ENCODE measurements around the gene SLC35F4. TPM values are rescaled to one million over a fixed set of nuclear protein-coding genes. Genes with fewer than 3 reads are reported as not detected.

Gene SLC35F4
- total and polyA plus RNA-seq, 2 donors (not counting 1 experiment from before 2014, with no cell fraction given) = not detected

GRCh38 chr14:57818511-57818910, 47.4 kb downstream of the SLC35F4 start:
- Histone ChIP-seq H3K9me3 (ENCODE audit: control extremely low read depth in 1 of 3, control insufficient read depth in 2 of 3, insufficient read depth in 1 of 3, low read length in 2 of 3) (no peaks in the 10 kb centered on the region), H2AFZ (ENCODE audit: insufficient read depth, low read depth, low read length, poor library complexity, severe bottlenecking) (no peak overlapping the region), H4K20me1 (ENCODE audit: control insufficient read depth, insufficient read depth, low read length, poor library complexity, severe bottlenecking) (no peaks in the 10 kb centered on the region), H3K79me2 (ENCODE audit: control insufficient read depth, insufficient read depth, low read length) (no peaks in the 10 kb centered on the region), H3K27me3 (replicated peaks in 1 of 4; ENCODE audit: control extremely low read depth in 1 of 4, control insufficient read depth in 3 of 4, insufficient read depth in 4 of 4, low read length in 3 of 4) (no peaks in the 10 kb centered on the region), H3K27ac (ENCODE audit: low read length in 2 of 2) (no peak overlapping the region), H3K4me2 (replicated peaks; ENCODE audit: low read depth, low read length, poor library complexity, severe bottlenecking) (no peak overlapping the region), H3K4me3 (ENCODE audit: control extremely low read depth in 1 of 5, extremely low read depth in 1 of 5, insufficient read depth in 1 of 5, low read depth in 2 of 5, low read length in 4 of 5) (no peak overlapping the region), H3K36me3 (replicated peaks in 1 of 2; ENCODE audit: control extremely low read depth in 1 of 2, control insufficient read depth in 1 of 2, extremely low read depth in 1 of 2, insufficient read depth in 2 of 2, low read length in 1 of 2) (no peaks in the 10 kb centered on the region), H3K4me1 (ENCODE audit: control insufficient read depth in 2 of 2, insufficient read depth in 2 of 2, low read length in 2 of 2) (no peaks in the 10 kb centered on the region), H3K9ac (ENCODE audit: low read length) (no peak overlapping the region)
- intact Hi-C loops (cut with micrococcal nuclease) = no loop called here
- ChIA-PET CTCF (no interaction called here), POLR2A (no interaction called here)
- no peak overlapping the region for H3K4me3 Mint-ChIP-seq
- H3K4me1 Mint-ChIP-seq = no peaks in the 10 kb centered on the region
- no peaks in the 10 kb centered on the region for H3K9me3 Mint-ChIP-seq (ENCODE audit: insufficient read depth)
- DNase-seq (no peak), ATAC-seq (ENCODE audit: low read depth) (no peak)
- no peak overlapping the region for H3K27ac Mint-ChIP-seq
- peaks cover 4% of the 10 kb centered on the region for H3K27me3 Mint-ChIP-seq
- TF ChIP-seq CTCF (IDR thresholded peaks at IDR 0.05) = no peak
- TF ChIP-seq EZH2 (IDR thresholded peaks at IDR 0.05; ENCODE audit: borderline replicate concordance, insufficient read depth, low read depth, low read length, poor library complexity, severe bottlenecking) = no peak
- WGBS (ENCODE audit: insufficient coverage) = no CpG with 5 or more reads among the region's 1 CpG

DNA sequence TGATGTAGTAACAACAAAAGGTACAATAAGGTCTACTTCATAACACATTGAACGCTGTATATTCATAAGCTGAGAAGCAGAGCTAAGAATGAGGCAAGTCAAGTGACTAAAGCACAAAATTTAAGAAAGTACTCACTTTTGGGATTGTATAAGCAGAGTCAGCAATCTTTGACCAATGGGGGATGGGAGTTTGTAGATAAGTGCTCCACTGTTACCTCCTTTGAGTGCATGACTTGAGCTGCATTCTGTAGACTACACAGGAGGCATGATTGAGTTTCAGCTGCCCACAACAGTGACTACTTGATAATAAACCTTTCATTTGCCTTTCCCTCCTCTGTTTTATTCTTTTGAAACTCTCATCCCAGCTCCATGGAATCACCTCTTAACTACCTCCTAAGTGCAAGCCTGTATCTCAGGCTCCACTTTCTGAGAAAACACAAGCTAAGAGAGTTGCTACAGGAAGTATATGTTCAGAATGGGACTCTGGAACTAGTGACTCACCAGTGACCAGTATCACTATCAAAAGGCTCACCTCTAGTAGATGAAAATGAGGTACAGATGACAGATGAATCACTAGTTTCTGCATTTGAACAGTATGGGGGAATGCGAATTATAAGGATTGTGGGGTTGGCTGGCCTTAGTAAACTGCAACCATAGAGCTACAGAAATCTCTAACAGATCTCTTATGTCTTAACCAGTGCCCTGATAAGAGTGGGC, 49.2 kb downstream of the SLC35F4 start:
- Mint-ChIP-seq H3K27me3 (no peaks in the 10 kb centered on the region), H3K9me3 (ENCODE audit: insufficient read depth) (no peaks in the 10 kb centered on the region), H3K4me3 (no peak overlapping the region), H3K27ac (no peak overlapping the region), H3K4me1 (no peaks in the 10 kb centered on the region)
- Histone ChIP-seq H3K36me3 (replicated peaks in 1 of 2; ENCODE audit: control extremely low read depth in 1 of 2, control insufficient read depth in 1 of 2, extremely low read depth in 1 of 2, insufficient read depth in 2 of 2, low read length in 1 of 2) (no peaks in the 10 kb centered on the region), H4K20me1 (ENCODE audit: control insufficient read depth, insufficient read depth, low read length, poor library complexity, severe bottlenecking) (no peaks in the 10 kb centered on the region), H3K79me2 (ENCODE audit: control insufficient read depth, insufficient read depth, low read length) (no peaks in the 10 kb centered on the region), H2AFZ (ENCODE audit: insufficient read depth, low read depth, low read length, poor library complexity, severe bottlenecking) (no peak overlapping the region), H3K4me1 (ENCODE audit: control insufficient read depth in 2 of 2, insufficient read depth in 2 of 2, low read length in 2 of 2) (no peaks in the 10 kb centered on the region), H3K27me3 (replicated peaks in 1 of 4; ENCODE audit: control extremely low read depth in 1 of 4, control insufficient read depth in 3 of 4, insufficient read depth in 4 of 4, low read length in 3 of 4) (no peaks in the 10 kb centered on the region), H3K4me3 (ENCODE audit: control extremely low read depth in 1 of 5, extremely low read depth in 1 of 5, insufficient read depth in 1 of 5, low read depth in 2 of 5, low read length in 4 of 5) (no peak overlapping the region), H3K4me2 (replicated peaks; ENCODE audit: low read depth, low read length, poor library complexity, severe bottlenecking) (no peak overlapping the region), H3K27ac (ENCODE audit: low read length in 2 of 2) (no peak overlapping the region), H3K9me3 (ENCODE audit: control extremely low read depth in 1 of 3, control insufficient read depth in 2 of 3, insufficient read depth in 1 of 3, low read length in 2 of 3) (no peaks in the 10 kb centered on the region), H3K9ac (ENCODE audit: low read length) (no peak overlapping the region)
- DNase-seq (no peak), ATAC-seq (ENCODE audit: low read depth) (no peak)
- intact Hi-C loops (cut with micrococcal nuclease) = no loop called here
- no CpG with 5 or more reads among the region's 2 CpGs for WGBS (ENCODE audit: insufficient coverage)
- CTCF ChIA-PET = no interaction called here
- POLR2A ChIA-PET = no interaction called here
- no peak for TF ChIP-seq CTCF (IDR thresholded peaks at IDR 0.05)
- no peak for TF ChIP-seq EZH2 (IDR thresholded peaks at IDR 0.05; ENCODE audit: borderline replicate concordance, insufficient read depth, low read depth, low read length, poor library complexity, severe bottlenecking)
